ENCODE measurements around the gene CIRBP. TPM values are rescaled to one million over a fixed set of nuclear protein-coding genes. Genes with fewer than 3 reads are reported as not detected.
A peak's percentile ranks its signal among the peaks of the same experiment; 100 is the strongest.
"Not testable (repeated sequence)": the region's sequence is repeated elsewhere in the genome, so short reads cannot be mapped to it uniquely, and the experiment has no call there.

Gene CIRBP
- total RNA-seq, 1 donor from 2014 or later, result 598 TPM

DNA sequence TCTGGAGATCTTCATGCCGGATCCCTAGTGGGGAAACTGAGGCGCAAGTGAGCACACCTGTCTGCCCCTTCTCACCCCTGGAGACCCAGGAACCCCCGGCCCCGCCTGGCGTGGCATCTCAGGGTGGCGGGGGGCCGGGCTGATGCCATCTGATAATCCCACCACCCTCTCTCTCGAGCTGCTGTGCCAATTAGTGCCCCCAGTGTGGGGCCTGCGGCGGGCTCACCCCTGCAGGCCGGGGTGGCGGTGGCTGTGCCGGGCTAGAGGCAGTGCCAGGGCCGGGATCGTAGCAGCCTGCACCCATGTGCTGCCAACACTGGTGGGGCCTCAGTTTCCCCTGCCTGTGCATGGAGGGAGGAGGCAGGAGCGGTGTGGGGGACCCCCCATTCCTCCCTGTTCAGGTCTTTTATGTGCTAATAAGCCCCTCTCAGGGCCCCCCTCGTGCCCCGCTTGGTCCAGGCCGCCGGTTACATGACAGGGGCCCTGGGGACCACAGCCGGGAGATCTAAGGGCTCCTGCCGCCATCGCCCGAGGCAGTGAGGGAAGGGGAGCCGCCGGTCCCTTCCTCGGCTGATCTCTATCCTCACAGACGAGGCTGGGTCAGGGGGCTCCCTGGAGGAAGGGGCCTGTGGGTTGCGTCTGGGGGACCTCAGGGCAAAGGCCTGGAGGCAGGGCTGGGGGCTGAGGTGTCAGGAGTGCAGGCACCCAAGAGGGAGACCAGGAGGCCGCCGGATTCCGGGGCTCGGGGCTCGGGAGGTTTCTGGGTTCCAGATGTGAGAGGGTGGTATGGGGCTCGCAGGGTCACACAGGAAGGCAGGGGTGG, 24.9 kb downstream of the CIRBP start:
- DNase-seq, result no peak

DNA sequence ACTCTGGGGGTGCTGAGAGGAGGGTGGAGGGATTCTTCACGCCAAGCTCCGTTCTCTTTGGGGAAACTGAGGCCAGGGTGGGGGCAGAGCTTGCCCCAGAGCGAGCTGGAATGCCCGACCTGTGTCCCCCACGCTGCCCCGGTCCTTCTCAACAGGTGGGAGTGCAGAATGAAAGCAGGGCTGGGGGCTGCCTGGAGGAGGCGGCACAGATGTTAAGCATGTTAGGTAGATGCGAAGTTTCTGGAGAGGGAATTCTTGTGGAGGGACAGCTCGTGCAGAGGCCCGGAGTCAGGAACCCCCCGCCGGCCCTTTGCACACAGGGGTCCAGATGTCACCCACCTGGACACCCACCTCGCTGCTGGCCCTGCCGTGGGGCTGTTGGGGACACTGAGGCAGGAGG, 25.6 kb downstream of the CIRBP start:
- no peak for DNase-seq

DNA sequence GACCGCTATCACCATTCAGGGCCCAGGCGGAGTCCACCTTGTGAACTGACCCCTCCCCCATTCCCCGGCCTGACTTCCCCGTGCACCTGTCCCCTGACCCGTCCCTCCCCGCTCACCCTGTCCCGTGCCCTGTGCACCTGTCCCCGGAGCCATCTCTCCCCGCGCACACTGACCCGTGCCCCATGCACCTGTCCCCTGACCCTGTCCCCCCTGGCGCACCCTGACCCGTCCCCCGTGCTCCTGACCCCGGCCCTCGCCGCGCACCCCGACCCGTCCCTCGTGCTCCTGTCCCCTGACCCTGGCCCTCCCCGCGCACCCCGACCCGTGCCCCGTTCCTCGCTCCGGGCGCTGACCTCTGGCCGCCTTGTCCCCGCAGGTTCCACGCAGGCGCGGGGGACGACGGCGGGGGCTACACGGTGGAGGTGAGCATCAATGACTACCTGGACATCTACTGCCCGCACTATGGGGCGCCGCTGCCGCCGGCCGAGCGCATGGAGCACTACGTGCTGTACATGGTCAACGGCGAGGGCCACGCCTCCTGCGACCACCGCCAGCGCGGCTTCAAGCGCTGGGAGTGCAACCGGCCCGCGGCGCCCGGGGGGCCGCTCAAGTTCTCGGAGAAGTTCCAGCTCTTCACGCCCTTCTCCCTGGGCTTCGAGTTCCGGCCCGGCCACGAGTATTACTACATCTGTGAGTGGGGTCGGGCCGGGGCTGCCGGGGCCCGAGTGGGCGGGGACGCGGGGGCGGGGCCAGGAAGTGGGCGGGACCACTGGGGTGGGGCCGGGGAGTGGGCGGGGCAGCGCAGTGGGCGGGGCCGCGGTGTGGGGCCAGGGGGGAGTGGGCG, 26.3 kb downstream of the CIRBP start:
- no peak for DNase-seq

DNA sequence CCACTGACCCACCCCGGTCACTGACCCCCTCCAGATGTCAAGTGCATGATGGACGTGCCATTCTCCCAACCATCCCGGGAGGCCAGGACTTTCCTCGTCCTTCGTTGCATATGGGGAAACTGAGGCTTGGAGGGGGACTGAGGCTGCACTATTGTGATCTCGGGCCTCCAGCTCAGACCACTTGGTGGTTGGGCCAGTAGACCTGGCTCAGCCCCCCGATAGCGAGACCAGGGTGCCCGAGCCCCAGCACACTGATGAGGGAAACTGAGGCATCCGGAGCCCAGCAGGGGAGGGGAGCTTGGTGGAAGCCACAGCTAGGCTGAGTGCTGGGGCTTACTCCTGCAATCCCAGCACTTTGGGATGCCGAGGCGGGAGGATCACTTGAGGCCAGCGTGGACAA, 26.9 kb downstream of the CIRBP start:
- no peak for DNase-seq

DNA sequence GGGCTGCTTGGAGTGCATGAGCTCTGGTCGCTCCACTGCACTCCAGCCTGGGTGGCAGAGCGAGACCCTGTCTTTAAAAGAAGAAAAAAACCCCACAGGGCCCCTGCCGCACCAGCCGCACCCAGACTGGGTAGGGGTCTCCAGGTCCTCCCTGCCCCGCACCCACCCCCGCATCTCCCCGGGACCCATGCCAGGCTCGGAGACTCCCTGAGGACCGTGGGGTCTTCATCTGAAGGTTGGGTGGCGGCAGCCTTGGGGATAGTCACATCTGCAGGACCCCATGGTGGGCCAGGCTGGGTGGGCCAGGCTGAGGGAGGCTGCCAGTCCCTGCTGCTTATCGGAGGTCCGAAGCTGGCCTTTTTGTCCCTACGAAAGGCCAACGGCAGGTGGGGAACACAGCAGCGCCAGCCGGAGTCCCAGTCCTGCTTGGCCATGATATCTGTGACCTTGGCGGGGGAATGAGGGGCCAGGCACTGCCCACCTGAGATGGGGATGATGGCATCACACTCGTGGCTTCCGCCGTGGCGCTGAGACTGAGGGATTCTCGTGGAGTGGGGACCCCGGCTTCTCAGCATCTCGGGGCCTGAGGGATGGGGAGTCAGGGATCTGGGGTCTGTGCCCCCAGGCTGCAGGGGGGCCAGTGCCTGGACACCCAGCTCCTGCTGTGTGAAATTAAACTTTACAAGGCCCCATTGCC, 27.6 kb downstream of the CIRBP start:
- no peak for DNase-seq

DNA sequence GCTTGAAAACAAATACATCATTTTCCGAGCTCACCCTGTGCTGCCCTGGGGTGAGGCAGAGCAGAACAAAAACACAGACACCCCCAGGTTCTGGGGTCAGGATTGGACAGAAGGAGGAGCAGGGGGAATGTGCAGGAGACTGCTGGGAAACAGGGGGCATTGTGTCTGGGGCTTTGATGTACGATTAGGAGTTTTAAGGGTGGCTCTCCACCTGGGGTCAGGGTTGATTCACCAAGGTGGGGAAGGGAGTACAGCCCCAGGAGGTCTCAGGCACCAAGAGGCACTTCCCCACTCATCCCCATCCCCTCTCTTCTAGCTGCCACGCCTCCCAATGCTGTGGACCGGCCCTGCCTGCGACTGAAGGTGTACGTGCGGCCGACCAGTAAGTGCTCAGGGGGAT, 29.1 kb downstream of the CIRBP start:
- no peak for DNase-seq

DNA sequence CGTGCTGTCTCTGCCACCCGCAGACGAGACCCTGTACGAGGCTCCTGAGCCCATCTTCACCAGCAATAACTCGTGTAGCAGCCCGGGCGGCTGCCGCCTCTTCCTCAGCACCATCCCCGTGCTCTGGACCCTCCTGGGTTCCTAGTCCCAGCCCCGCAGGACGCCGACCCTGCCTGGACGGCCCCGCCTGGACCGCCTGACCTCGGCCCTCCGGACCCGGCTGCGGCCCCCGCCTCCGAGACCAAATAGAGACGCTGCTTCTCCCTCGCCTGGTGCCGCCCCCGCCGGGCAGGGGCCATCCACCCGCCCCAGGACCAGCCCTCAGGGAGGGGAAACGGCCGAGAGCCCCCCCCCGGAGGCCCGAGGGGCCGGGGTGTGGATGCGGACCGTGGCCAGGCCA, 30.7 kb downstream of the CIRBP start:
- DNase-seq, result no peak

DNA sequence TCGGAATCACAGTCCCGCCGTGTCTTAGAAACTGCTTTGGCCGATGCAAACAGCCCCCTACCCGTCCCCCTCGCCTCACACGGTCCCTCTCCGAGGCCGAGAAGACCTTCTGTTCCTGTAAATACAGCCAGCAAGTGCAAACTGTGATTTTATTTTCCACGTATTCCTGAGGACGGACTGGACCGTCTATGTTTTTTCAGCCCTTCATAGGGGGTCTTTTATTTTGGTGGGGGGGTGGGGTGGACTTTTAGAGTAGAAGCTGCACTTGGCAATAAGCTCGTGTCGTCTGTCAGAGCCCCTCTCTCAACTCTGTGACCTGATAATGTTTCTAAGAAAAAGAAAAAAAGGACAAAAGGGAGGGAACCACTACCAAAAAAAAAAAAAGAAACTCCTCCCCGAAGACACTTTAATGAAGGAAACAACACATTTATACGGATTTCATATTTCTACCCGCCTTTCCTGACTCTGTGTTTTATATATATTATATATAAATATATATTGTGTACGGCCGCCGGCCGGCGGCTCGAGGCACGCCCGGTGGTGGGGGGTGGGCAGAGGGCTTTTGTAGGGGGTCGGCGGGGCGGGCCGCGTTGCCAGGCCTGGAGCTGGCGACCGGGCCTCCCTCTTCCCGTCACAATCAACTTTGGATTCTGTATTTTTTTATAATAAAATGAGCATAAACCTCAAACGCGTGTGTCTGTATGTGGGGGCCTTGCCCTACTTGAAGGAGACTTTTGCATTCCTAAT, 31.8 kb downstream of the CIRBP start:
- DNase-seq, result no peak

DNA sequence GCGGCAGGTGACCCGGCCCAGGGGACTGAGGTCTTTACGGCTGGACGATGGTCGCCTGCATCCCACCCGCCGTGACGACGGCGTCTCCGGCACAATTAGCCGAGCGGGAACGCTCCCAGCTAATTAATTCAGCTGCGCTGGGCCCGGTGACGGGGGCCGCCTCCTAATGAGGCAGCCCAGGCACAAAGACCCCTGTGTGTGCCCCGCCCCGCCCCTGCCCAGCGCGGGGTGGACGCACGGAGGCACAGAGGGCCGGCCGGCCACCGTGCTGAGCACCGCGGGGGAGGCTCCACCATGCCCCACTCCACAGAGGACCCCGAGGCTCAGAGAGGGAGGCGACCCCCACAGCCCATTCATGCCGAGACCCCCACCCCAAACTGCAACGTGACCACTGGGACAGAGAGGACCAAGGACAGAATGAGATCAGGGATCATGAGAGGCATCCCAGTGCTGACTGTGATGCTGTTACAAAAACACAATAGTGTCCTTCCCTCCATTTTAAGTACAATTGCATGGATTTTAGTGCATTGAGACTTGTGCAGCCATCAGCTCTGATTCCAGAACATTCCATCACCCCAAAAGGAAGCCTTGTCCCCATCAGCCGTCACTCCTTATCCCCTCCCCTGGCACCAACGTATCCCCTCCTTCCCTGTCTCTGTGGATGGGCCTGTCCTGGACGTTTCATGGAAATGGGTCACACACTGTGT, 33.6 kb downstream of the CIRBP start:
- DNase-seq, result peak; percentile 26

DNA sequence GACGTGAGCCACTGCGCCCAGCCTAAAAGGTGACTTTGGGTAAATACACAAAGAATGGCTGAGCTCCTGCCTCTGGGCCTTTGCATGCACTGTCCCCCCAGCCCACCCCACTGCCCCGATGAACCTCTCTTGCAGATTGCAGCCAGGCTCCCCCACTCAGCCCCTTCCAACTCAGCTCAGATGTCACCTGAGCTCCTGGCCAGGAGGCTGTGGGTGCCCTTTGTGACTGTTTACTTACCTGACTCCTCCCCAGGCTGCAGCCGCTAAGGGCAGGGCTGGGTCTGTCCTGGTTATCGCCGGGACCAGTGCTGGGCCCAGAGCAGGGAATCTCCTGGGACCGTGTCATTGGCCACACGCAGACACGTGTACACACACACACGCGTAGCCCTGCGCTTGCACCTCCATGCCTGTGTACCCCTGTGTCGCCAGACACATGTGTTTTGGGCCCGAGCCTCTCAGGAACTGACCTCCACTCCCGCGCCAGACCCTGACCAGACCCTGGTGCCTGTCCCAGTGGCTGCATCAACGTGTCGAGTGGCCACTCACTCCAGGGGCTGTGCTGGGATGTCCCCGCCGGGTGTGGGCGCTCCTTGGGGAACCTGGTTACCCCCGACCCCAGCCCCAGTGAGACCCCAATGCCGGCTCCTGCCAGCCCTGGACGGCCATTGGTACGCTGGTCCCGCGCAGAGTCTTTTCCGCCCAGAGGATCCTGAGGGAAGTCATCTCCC, 35.2 kb downstream of the CIRBP start:
- no peak for DNase-seq

DNA sequence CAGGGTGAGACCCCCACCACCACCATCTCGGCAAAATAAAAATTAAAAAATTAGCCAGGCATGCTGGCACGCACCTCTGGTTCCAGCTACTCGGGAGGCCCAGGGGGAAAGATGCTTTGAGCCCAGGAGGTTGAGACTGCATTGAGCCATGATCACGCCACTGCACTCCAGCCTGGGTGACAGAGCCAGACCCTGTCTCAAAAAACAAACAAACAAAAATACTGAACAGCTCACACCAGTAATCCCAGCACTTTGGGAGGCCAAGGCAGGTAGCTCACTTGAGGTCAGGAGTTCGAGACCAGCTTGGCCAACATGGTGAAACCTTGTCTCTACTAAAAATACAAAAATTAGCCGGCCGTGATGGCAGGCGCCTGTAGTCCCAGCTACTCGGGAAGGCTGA, 36.2 kb downstream of the CIRBP start:
- not testable (repeated sequence) for DNase-seq

DNA sequence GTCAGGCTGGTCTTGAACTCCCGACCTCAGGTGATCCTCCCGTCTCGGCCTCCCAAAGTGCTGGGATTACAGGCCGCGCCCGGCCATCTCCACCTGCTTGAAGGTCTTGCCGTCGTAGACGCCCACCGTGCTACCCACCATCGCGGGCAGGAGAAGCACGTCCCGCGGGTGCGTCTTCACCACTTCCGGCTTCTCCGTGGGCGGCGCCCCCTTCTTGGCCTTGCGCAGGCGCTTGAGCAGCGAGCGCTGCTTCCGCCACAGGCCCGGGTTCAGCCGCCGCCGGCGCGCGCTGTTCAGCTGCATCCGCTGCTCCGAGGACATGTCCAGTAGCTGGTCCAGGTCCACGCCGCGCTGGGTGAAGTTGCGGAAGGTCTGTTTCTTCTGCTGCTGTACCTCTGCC, 38.2 kb downstream of the CIRBP start:
- DNase-seq, result no peak

DNA sequence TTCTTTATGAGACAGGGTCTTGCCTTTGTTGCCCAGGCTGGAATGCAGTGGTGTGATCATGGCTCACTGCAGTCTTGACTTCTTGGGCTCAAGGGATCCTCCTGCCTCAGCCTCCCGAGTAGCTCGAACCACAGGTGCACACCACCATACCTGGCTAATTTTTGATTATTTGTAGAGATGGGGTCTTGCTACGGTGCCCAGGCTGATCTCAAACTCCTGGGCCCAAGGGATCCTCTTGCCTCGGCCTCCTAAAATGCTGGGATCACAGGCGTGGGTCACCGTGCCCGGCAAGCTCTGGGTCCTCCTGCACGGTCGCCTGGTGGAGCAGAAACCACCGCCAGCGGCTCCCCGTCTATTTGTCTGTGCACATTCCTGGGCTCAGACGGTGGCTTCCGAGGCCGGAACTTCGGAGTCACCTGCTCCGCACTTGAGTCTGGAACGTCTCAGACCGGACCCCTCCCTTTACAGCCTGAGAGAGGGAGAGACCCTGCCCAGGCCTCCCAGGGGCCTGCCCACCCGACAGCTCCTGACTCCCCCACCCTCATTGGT, 38.7 kb downstream of the CIRBP start:
- DNase-seq, result no peak

DNA sequence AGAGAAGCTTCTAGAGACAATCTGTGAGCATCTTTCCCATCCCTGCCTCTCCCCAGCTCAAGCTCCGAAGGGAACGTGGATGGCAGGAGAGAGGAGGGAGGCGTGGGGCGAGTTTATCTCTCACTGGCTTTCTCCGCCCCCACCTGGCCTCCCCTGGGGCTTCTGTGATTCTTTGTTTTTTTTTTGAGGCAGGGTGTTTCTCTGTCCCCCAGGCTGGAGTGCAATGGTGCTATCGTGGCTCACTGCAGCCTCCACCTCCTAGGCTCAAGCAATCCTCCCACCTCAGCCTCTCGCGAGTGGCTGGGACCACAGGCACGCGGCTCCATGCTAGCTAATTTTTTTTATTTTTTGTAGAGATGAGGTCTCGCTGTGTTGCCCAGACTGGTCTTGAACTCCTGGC, 39.6 kb downstream of the CIRBP start:
- no peak for DNase-seq

DNA sequence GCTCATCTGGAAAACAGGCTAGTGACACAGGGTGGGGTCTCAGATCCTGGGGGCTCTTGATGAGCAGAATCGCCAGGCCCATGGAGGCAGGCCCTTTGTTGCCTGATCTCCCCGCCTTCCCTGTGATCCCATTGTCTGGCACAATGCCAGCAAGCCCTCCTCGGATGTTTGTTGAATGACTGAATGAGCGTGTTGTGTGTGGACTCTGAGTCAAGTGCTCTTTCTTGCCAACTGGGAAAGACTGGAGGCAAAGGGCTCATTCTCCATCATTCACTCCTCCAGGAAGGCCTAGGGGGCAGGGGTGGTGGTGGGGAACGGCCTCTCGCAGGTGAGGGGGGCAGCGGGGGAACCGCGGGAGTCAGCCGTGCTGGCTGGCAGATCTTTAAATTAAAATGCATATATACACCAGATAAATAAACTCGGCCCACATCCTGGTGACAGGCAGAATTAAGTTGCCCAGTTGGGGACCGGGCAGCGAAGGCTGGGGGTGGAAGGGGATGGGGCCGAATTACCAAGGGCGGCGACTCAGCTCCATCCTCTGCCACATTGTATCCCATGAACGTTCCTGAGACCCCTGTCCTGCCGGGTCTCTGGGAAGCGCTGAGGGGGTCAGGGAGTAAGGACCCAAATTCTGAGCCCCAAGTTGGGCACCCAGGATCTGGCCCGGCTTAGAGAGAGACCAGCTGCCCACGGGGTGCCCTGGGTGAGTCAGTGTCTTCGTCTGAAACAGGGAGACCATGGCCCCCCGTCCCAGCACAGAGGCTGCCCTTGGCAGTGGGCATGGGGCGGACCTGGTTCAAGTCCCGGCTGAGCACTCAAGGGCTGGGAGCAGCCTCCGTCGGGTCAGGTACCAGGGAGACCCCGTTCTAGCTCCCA, 41.1 kb downstream of the CIRBP start:
- no peak for DNase-seq

DNA sequence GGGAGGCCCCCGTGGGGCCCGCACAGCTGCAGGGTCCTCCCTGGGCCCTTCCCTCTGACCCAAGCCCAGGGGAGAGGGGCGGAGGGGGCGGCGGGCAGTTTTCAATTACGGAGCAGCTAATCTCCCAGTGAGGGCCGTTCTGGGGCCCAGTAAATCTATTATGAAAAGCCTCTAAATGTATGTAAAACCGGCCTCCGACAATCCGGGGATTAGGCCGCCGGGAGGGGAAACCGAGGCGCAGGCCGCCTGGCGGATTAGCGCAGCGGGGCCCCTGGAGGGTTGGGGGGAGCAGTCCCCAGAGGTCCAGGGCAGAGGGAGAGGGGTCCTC, 41.7 kb downstream of the CIRBP start:
- no peak for DNase-seq

DNA sequence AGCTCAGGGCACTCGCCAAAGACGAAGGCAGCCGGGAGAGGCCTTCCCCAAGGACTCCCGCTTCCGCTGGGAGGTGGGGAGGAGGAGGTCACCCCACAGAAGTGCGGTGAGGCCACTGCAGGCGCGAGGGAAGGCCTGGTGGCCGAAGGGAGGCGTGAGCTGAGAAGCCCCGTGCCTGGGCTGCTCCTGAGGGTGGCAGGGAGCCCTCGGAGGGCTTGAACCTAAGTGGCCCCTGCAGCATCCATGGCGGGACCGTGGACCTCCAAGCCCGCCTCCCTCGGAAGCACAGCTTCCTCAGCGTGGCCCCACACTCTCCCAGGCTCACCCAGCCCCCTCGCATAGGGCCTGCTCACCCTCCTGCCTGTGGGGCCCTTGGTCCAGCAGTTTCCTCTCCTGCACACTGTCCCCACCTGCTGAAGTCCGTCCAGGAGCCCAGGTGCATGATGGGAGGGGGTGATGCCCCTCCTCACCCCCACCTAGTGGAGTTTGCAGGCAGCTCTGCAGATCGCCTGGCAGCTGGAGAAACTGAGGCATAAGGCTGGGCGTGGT, 42.5 kb downstream of the CIRBP start:
- no peak for DNase-seq

DNA sequence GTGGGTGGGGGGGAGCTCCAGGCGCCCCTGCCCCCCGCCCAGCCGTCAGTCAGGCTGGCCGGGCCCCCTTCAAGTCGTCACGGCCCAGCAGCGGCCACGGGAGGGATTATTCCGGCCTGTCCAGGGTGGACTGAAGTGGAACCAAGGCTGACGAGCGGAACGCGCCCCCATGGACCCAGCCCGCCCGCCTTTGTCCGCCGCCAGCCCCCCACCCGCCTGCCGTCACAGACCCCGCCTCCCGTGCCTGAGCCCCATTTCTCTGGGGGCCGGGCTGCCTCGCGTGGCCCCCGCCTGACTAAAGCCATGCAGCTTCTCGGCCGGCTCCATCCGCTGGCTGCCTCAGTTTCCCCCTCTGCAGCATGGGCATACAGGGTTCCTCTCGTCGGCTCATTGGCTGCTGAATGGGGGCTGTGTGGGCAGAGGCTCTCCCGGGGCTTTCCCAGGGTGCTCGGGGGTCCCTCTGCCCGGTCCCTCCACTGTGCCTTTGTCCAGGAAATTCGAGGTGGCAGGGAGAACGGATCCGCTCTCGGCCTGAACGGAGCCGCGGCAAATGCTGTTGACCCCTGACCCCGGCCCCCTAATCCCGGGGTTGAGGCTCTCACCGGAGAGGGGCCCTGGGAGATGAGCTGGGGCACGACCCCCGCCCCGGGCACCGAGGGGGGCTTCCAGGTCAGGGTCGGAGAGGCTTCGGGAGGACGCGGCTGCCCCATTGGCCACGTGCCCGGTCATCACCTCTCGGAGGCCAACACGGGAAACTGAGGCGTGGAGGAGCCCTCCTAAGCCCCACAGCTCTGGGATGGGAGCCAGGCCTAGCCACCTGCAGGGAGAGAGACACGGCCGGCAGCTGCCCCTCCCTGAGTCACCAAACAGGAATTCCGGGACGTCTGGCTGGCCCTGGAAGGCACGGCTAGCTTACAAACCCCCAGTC, 43.9 kb downstream of the CIRBP start:
- DNase-seq, result no peak
